ENCODE data around the gene MAG. TPM values are rescaled to one million over a fixed set of nuclear protein-coding genes. Genes with fewer than 3 reads are reported as not detected.
A peak's percentile ranks its signal among the peaks of the same experiment; 100 is the strongest.

Gene MAG
- total and polyA plus RNA-seq, 2 of the 13 experiments (the other 11 are each of a cell fraction or from before 2014, with no cell fraction given), result 0.20 to 1.3 TPM

DNA sequence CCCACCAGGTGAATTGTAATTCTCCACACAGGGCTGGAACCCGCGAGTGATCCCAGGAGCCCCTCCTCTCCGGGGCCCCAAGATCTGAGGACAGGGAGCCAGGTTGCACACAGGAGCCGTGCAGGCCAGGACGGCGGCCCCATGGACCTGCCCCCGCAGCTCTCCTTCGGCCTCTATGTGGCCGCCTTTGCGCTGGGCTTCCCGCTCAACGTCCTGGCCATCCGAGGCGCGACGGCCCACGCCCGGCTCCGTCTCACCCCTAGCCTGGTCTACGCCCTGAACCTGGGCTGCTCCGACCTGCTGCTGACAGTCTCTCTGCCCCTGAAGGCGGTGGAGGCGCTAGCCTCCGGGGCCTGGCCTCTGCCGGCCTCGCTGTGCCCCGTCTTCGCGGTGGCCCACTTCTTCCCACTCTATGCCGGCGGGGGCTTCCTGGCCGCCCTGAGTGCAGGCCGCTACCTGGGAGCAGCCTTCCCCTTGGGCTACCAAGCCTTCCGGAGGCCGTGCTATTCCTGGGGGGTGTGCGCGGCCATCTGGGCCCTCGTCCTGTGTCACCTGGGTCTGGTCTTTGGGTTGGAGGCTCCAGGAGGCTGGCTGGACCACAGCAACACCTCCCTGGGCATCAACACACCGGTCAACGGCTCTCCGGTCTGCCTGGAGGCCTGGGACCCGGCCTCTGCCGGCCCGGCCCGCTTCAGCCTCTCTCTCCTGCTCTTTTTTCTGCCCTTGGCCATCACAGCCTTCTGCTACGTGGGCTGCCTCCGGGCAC is 59.6 kb downstream of the MAG start:
- FAIRE-seq (no peak), DNase-seq (ENCODE audit: low spot score) (no peak), ATAC-seq (no peak)
- Histone ChIP-seq H3K4me3 (replicated peaks in 1 of 3; ENCODE audit: insufficient read depth in 1 of 3, low read depth in 2 of 3, low read length in 3 of 3) (no peak overlapping the region), H4K20me1 (ENCODE audit: insufficient read depth, low read length) (no peaks in the 10 kb centered on the region), H3K27ac (ENCODE audit: extremely low read length, insufficient read depth, low read length) (no peak overlapping the region), H3K27me3 (ENCODE audit: control insufficient read depth in 1 of 2, insufficient read depth in 2 of 2, low read length in 2 of 2) (0 out of 5 replicates have a peak, but pooled peaks cover 0 to 1% of the 10 kb centered on the region in 2 experiments), H3K36me3 (replicated peaks in 1 of 2; ENCODE audit: control insufficient read depth in 1 of 2, insufficient read depth in 2 of 2, low read length in 2 of 2) (no peaks in the 10 kb centered on the region), H3K9ac (ENCODE audit: insufficient read depth, low read depth, low read length) (no peak overlapping the region), H3K4me1 (ENCODE audit: insufficient read depth, low read length) (peaks cover 66% of the 10 kb centered on the region), H3K79me2 (ENCODE audit: insufficient read depth, low read length) (no peaks in the 10 kb centered on the region), H2AFZ (ENCODE audit: low read length) (no peak overlapping the region), H3K9me3 (ENCODE audit: low read length) (no peaks in the 10 kb centered on the region), H3K4me2 (ENCODE audit: low read depth, low read length) (no peak overlapping the region)
- intact Hi-C loops (cut with micrococcal nuclease; ENCODE audit: unreplicated experiment), result loop anchor here (1.0 to 5.0 kb wide), 3 partner anchors 46 to 144 kb away; no protein-coding TSS in a partner anchor
- CTCF ChIA-PET (ENCODE audit: low intra/inter-chr PET ratio, low total read pairs), result interaction anchor here (1.6 to 2.7 kb wide), 2 partner anchors 117 to 144 kb away, joined by 30 to 41 read pairs; no protein-coding TSS in a partner anchor
- peak; percentile 4 for TF ChIP-seq ZNF883 (CRISPR knock-in tag; IDR thresholded peaks at IDR 0.05; ENCODE audit: not compliant biosample characterization)
- no peak for TF ChIP-seq ZNF562 (CRISPR knock-in tag; IDR thresholded peaks at IDR 0.05; ENCODE audit: borderline replicate concordance)
- POLR2A ChIA-PET, result no interaction called here
- in situ Hi-C loops (cut with HindIII; ENCODE audit: extremely low pct_ligation_motif_present, low pct_unique_long_range_greater_than_20kb), result loop anchor here (5.0 kb wide), 1 partner anchor 116 kb away; no protein-coding TSS in a partner anchor
- no TSS peak for BruUV-seq (replicated peaks)
- 84% methylated on average over 39 of the region's 47 CpGs for WGBS (ENCODE audit: low lambda C conversion rate)

DNA sequence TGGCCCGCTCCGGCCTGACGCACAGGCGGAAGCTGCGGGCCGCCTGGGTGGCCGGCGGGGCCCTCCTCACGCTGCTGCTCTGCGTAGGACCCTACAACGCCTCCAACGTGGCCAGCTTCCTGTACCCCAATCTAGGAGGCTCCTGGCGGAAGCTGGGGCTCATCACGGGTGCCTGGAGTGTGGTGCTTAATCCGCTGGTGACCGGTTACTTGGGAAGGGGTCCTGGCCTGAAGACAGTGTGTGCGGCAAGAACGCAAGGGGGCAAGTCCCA is 60.2 kb downstream of the MAG start:
- Histone ChIP-seq H3K4me1 (ENCODE audit: insufficient read depth, low read length) (peaks cover 61% of the 10 kb centered on the region), H3K27ac (ENCODE audit: extremely low read length, insufficient read depth, low read length) (no peak overlapping the region), H3K9me3 (ENCODE audit: low read length) (no peaks in the 10 kb centered on the region), H4K20me1 (ENCODE audit: insufficient read depth, low read length) (no peaks in the 10 kb centered on the region), H3K4me3 (replicated peaks in 1 of 3; ENCODE audit: insufficient read depth in 1 of 3, low read depth in 2 of 3, low read length in 3 of 3) (no peak overlapping the region), H2AFZ (ENCODE audit: low read length) (no peak overlapping the region), H3K9ac (ENCODE audit: insufficient read depth, low read depth, low read length) (no peak overlapping the region), H3K36me3 (replicated peaks in 1 of 2; ENCODE audit: control insufficient read depth in 1 of 2, insufficient read depth in 2 of 2, low read length in 2 of 2) (no peaks in the 10 kb centered on the region), H3K4me2 (ENCODE audit: low read depth, low read length) (no peak overlapping the region), H3K79me2 (ENCODE audit: insufficient read depth, low read length) (no peaks in the 10 kb centered on the region), H3K27me3 (ENCODE audit: control insufficient read depth in 1 of 2, insufficient read depth in 2 of 2, low read length in 2 of 2) (0 out of 5 replicates have a peak, but pooled peaks cover 0 to 1% of the 10 kb centered on the region in 2 experiments)
- no TSS peak for BruUV-seq (replicated peaks)
- ATAC-seq, result no peak
- DNase-seq (ENCODE audit: low spot score), result no peak
- in situ Hi-C loops (cut with HindIII; ENCODE audit: extremely low pct_ligation_motif_present, low pct_unique_long_range_greater_than_20kb) (loop anchor here (5.0 kb wide), 1 partner anchor 115 kb away; no protein-coding TSS in a partner anchor), intact Hi-C loops (cut with micrococcal nuclease; ENCODE audit: unreplicated experiment) (loop anchor here (1.0 to 5.0 kb wide), 3 partner anchors 45 to 143 kb away; no protein-coding TSS in a partner anchor)
- ChIA-PET CTCF (ENCODE audit: low intra/inter-chr PET ratio, low total read pairs) (interaction anchor here (0.7 to 2.7 kb wide), 6 partner anchors 37 to 158 kb away, joined by 3 to 41 read pairs (median 7); partner anchors contain the start of gene USF2), POLR2A (interaction anchor here (1.1 kb wide), 1 partner anchor 86 kb away, joined by 3 read pairs; no protein-coding TSS in a partner anchor)
- no peak for FAIRE-seq
- WGBS (ENCODE audit: low lambda C conversion rate), result 85% methylated on average over 17 of the region's 18 CpGs
- TF ChIP-seq ZNF724P (CRISPR knock-in tag; IDR thresholded peaks at IDR 0.05; ENCODE audit: borderline replicate concordance) (no peak), FOXK2 (IDR thresholded peaks at IDR 0.05) (no peak), ZNF556 (CRISPR knock-in tag; IDR thresholded peaks at IDR 0.05; ENCODE audit: borderline replicate concordance) (no peak), MTF2 (CRISPR knock-in tag; IDR thresholded peaks at IDR 0.05; ENCODE audit: borderline replicate concordance) (no peak), HES4 (CRISPR knock-in tag; IDR thresholded peaks at IDR 0.05; ENCODE audit: borderline replicate concordance) (no peak), EZH2 (conservative IDR thresholded peaks at IDR 0.05; ENCODE audit: low read depth, low read length) (no peak), SP2 (CRISPR knock-in tag; IDR thresholded peaks at IDR 0.05) (no peak), SMAD3 (CRISPR knock-in tag; IDR thresholded peaks at IDR 0.05) (no peak)
- TF ChIP-seq, protein P1, sequence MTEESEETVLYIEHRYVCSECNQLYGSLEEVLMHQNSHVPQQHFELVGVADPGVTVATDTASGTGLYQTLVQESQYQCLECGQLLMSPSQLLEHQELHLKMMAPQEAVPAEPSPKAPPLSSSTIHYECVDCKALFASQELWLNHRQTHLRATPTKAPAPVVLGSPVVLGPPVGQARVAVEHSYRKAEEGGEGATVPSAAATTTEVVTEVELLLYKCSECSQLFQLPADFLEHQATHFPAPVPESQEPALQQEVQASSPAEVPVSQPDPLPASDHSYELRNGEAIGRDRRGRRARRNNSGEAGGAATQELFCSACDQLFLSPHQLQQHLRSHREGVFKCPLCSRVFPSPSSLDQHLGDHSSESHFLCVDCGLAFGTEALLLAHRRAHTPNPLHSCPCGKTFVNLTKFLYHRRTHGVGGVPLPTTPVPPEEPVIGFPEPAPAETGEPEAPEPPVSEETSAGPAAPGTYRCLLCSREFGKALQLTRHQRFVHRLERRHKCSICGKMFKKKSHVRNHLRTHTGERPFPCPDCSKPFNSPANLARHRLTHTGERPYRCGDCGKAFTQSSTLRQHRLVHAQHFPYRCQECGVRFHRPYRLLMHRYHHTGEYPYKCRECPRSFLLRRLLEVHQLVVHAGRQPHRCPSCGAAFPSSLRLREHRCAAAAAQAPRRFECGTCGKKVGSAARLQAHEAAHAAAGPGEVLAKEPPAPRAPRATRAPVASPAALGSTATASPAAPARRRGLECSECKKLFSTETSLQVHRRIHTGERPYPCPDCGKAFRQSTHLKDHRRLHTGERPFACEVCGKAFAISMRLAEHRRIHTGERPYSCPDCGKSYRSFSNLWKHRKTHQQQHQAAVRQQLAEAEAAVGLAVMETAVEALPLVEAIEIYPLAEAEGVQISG (CRISPR knock-in tag; IDR thresholded peaks at IDR 0.05), result no peak
- TF ChIP-seq, protein P2, sequence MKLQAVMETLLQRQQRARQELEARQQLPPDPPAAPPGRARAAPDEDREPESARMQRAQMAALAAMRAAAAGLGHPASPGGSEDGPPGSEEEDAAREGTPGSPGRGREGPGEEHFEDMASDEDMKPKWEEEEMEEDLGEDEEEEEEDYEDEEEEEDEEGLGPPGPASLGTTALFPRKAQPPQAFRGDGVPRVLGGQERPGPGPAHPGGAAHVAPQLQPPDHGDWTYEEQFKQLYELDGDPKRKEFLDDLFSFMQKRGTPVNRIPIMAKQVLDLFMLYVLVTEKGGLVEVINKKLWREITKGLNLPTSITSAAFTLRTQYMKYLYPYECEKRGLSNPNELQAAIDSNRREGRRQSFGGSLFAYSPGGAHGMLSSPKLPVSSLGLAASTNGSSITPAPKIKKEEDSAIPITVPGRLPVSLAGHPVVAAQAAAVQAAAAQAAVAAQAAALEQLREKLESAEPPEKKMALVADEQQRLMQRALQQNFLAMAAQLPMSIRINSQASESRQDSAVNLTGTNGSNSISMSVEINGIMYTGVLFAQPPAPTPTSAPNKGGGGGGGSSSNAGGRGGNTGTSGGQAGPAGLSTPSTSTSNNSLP (IDR thresholded peaks at IDR 0.05; ENCODE audit: low read depth, low read length), result no peak
